Upper lobe of left lung (tissue), 4 donors: ENCODE measurements around the gene BNIPL.

Source experiments
- EP300 ChIP-seq, 4 donors: sonication (generic); formaldehyde crosslinking; IDR thresholded peaks; one replicate each; pipeline ENCODE4 v1.5.1; 2017; ENCODE audit warnings: antibody characterized with exemption in 4 of 4, control low read depth in 2 of 4
- POLR2A ChIP-seq, 4 donors: fragments of 450-650 bp; IDR thresholded peaks; one replicate each; pipeline ENCODE4 v1.5.1; 2016 to 2017; ENCODE audit warnings: antibody characterized with exemption in 4 of 4, mild to moderate bottlenecking in 2 of 4
- POLR2AphosphoS5 ChIP-seq, 2 donors: sonication (generic); formaldehyde crosslinking; IDR thresholded peaks; one replicate each; pipeline ENCODE4 v1.5.1; 2017; ENCODE audit warnings: antibody characterized with exemption in 2 of 2
- TF ChIP-seq, protein P1 (sequence below), 6 experiments: fragments of 450-650 bp in 4 of 6; fragments of 200-600 bp in 2 of 6; sonication (generic) in 2 of 6; IDR thresholded peaks; one replicate each; pipeline ENCODE4 v1.5.1; 2016 to 2019; ENCODE audit warnings: antibody characterized with exemption in 6 of 6

DNA sequence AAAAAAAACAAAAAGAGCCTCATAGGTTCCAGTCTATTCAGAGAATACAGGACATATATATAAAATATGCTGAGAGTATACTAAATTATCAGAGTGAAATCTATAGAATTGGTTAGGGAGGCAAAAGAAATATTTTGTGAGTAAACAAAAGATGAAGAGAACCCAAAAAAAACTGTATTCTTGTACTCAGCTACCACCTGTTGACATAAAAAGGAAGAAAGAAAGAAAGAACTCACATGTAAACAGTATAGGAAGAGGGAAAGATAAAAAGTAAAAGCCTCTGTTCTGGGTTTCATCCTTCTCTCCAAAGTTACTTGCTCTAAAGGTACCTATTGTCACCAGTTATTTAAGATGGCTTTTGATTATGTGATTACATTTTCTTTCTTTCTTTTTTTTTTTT is 9.9 kb upstream of the BNIPL start:
- TF ChIP-seq POLR2A (IDR thresholded peaks at IDR 0.05) (no peak), POLR2AphosphoS5 (IDR thresholded peaks at IDR 0.05) (no peak), EP300 (IDR thresholded peaks at IDR 0.05) (no peak)
- TF ChIP-seq, protein P1, sequence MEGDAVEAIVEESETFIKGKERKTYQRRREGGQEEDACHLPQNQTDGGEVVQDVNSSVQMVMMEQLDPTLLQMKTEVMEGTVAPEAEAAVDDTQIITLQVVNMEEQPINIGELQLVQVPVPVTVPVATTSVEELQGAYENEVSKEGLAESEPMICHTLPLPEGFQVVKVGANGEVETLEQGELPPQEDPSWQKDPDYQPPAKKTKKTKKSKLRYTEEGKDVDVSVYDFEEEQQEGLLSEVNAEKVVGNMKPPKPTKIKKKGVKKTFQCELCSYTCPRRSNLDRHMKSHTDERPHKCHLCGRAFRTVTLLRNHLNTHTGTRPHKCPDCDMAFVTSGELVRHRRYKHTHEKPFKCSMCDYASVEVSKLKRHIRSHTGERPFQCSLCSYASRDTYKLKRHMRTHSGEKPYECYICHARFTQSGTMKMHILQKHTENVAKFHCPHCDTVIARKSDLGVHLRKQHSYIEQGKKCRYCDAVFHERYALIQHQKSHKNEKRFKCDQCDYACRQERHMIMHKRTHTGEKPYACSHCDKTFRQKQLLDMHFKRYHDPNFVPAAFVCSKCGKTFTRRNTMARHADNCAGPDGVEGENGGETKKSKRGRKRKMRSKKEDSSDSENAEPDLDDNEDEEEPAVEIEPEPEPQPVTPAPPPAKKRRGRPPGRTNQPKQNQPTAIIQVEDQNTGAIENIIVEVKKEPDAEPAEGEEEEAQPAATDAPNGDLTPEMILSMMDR (IDR thresholded peaks at IDR 0.05): no peak
